K562 (cell line): ENCODE results near the gene TMEM242. TPM values are rescaled to one million over a fixed set of nuclear protein-coding genes. Genes with fewer than 3 reads are reported as not detected.

Source experiments
- AFF4 ChIP-seq: sonication (generic); formaldehyde crosslinking; IDR thresholded peaks from 2 replicates; pipeline ENCODE4 v1.8.0; 2023; ENCODE audit warnings: mild to moderate bottlenecking, missing genetic modification reagents
- ATF3 ChIP-seq, 2 experiments: fragments of 450-650 bp in 1 of 2; sonication (generic) in 1 of 2; formaldehyde crosslinking in 1 of 2; IDR thresholded peaks in 1 of 2; conservative IDR thresholded peaks in 1 of 2; 2 replicates each; pipeline versions ENCODE4 v1.6.1 to v1.8.1; 2016 to 2023; ENCODE audit warnings: mild to moderate bottlenecking in 2 of 2, moderate library complexity in 2 of 2, inconsistent platforms in 1 of 2, missing genetic modification reagents in 1 of 2
- BACH1 ChIP-seq: fragments of 200-800 bp; sonication (Bioruptor generic); IDR thresholded peaks from 2 replicates; pipeline ENCODE4 v1.6.1; 2016; ENCODE audit warnings: missing genetic modification characterization, missing compliant biosample characterization
- CREM ChIP-seq: IDR thresholded peaks from 2 replicates; pipeline ENCODE4 v1.6.1; 2014; ENCODE audit warnings: antibody characterized with exemption, low read depth
- HDAC8 ChIP-seq: fragments of 450-650 bp; IDR thresholded peaks from 2 replicates; pipeline ENCODE4 v1.6.1; 2016; ENCODE audit warnings: mild to moderate bottlenecking, missing genetic modification characterization, moderate library complexity, missing compliant biosample characterization
- PKNOX1 ChIP-seq: fragments of 450-650 bp; IDR thresholded peaks from 2 replicates; pipeline ENCODE4 v1.6.1; 2016
- polyA plus RNA-seq, 8 experiments: library from polyadenylated mRNA; depleted of rRNA in 4 of 8; stranded (reverse) in 5 of 8; unstranded in 3 of 8; fragments of >200 nt; fragmentation: Nextera tagmentation in 2 of 8; fragmentation: Illumina TruSeq in 1 of 8; extraction: Ambion mirVana in 2 of 8; extraction: Trizol in 1 of 8; gene quantifications; 2 replicates each; pipeline versions ENCODE4 v1.2.1 to v1.2.3, GENCODE V29; 2011 to 2014; ENCODE audit warnings: inconsistent platforms in 1 of 8, missing spikeins in 1 of 8
- total RNA-seq, 7 experiments: library from RNA; depleted of rRNA in 6 of 7; stranded (reverse); fragments of >200 nt in 6 of 7; fragmentation: Illumina TruSeq in 2 of 7; extraction: Trizol in 2 of 7; gene quantifications; 2 replicates each; pipeline versions ENCODE4 v1.2.1 to v1.2.3, GENCODE V29; 2011 to 2021; ENCODE audit warnings: low replicate concordance in 1 of 7

The TMEM242 gene
- total and polyA plus RNA-seq, 9 of the 15 experiments (the other 6 are each of a cell fraction or from before 2014, with no cell fraction given) = 9.5 to 35.3 (median 16.5) TPM

- TF ChIP-seq AFF4 (CRISPR knock-in tag) (no peak), ATF3 (IDR thresholded peaks at IDR 0.05) (no peak), ATF3 (CRISPR knock-in tag; conservative IDR thresholded peaks at IDR 0.05) (no peak), PKNOX1 (no peak), HDAC8 (no peak), CREM (no peak), BACH1 (tag) (no peak)
Measured at GRCh38 chr6:157268835-157269234, 54.5 kb downstream of the TMEM242 start (continued).
